Ovary (tissue), 3 donors: ENCODE data around the gene RWDD1.

Source experiments
- POLR2A ChIP-seq: fragments of 450-650 bp; IDR thresholded peaks from one replicate; pipeline ENCODE4 v1.6.1; 2017; ENCODE audit warnings: antibody characterized with exemption, mild to moderate bottlenecking, moderate library complexity
- TF ChIP-seq, protein P1 (sequence below), 3 donors: fragments of 450-650 bp in 2 of 3; fragments of 200-600 bp in 1 of 3; IDR thresholded peaks; one replicate each; pipeline versions ENCODE4 v1.5.1 to v1.8.0; 2016 to 2022; ENCODE audit warnings: antibody characterized with exemption in 3 of 3, mild to moderate bottlenecking in 1 of 3
- donor health status: DM: no; HTN: no; CAD: no.

DNA sequence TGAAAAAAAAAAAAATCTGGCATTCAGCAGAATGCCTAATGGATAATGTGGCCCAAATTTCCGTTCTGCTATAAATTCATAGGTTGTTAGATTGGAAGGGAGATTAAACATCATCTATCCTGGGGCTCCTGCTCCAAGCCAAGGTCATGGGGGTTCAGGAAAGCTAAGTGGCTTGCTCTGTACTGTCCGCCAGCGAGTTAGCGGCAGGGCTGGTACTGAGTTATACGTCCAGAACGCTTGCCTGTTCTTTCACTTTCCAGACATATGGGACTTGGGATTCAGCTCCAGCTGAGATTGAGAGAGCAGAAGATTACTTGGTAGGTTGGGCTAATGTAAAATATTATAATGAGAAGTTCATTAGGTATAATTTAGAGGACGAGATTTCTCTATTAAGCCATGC, 858 bp downstream of the RWDD1 start:
- TF ChIP-seq, protein P1, sequence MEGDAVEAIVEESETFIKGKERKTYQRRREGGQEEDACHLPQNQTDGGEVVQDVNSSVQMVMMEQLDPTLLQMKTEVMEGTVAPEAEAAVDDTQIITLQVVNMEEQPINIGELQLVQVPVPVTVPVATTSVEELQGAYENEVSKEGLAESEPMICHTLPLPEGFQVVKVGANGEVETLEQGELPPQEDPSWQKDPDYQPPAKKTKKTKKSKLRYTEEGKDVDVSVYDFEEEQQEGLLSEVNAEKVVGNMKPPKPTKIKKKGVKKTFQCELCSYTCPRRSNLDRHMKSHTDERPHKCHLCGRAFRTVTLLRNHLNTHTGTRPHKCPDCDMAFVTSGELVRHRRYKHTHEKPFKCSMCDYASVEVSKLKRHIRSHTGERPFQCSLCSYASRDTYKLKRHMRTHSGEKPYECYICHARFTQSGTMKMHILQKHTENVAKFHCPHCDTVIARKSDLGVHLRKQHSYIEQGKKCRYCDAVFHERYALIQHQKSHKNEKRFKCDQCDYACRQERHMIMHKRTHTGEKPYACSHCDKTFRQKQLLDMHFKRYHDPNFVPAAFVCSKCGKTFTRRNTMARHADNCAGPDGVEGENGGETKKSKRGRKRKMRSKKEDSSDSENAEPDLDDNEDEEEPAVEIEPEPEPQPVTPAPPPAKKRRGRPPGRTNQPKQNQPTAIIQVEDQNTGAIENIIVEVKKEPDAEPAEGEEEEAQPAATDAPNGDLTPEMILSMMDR (IDR thresholded peaks at IDR 0.05) = no peak
- no peak for TF ChIP-seq POLR2A
